Left renal cortex interstitium (tissue), 4 donors: ENCODE results near the gene ICAM5. TPM values are rescaled to one million over a fixed set of nuclear protein-coding genes. Genes with fewer than 3 reads are reported as not detected.

ENCODE experiments used
- DNase-seq, 4 donors: peaks; one replicate each; pipeline ENCODE4 v3.0.0-alpha.2; 2013; ENCODE audit warnings: low read depth in 4 of 4, low spot score in 2 of 4, missing footprints in 1 of 4
- polyA plus RNA-seq, 4 donors: library from polyadenylated mRNA; unstranded; fragments of 120-200 nt; gene quantifications; one replicate each; pipeline ENCODE4 v1.2.1, GENCODE V29; 2013; ENCODE audit not compliant: insufficient read length in 4 of 4

ICAM5 gene
- polyA plus RNA-seq, 4 donors: 0.11 to 0.32 (median 0.23) TPM

GRCh38 chr19:10317045-10317856 is 27.5 kb downstream of the ICAM5 start:
- DNase-seq: no peak

- no peak for DNase-seq
Measured at GRCh38 chr19:10317857-10318462, 28.2 kb downstream of the ICAM5 start.

- DNase-seq: no peak
Measured at GRCh38 chr19:10318807-10319682, 29.3 kb downstream of the ICAM5 start.

- DNase-seq: no peak
Measured at GRCh38 chr19:10320602-10321416, 31.1 kb downstream of the ICAM5 start.

GRCh38 chr19:10321417-10321797 is 31.7 kb downstream of the ICAM5 start:
- DNase-seq: no peak

GRCh38 chr19:10321874-10322835 is 32.4 kb downstream of the ICAM5 start:
- no peak for DNase-seq

- no peak for DNase-seq
Measured at GRCh38 chr19:10325732-10326131, 36.0 kb downstream of the ICAM5 start.

- no peak for DNase-seq
Measured at GRCh38 chr19:10327793-10328192, 38.0 kb downstream of the ICAM5 start.

GRCh38 chr19:10328558-10329429 is 39.0 kb downstream of the ICAM5 start:
- no peak for DNase-seq

- no peak for DNase-seq
Measured at GRCh38 chr19:10329555-10329954, 39.8 kb downstream of the ICAM5 start.

GRCh38 chr19:10332158-10332964 is 42.6 kb downstream of the ICAM5 start:
- DNase-seq: peak in 1 of 4 donors; percentile 3

GRCh38 chr19:10332965-10333757 is 43.4 kb downstream of the ICAM5 start, which contains the start of gene RAVER1:
TSS of gene RAVER1 (minus strand) at chr19:10333529. CDS start at chr19:10333507, 22 bp downstream.
- peak; percentile 86 to 95 (median 90) for DNase-seq

GRCh38 chr19:10333758-10334587 is 44.2 kb downstream of the ICAM5 start:
- DNase-seq: peak in 1 of 4 donors; percentile 55

GRCh38 chr19:10334588-10335351 is 45.0 kb downstream of the ICAM5 start:
- DNase-seq: peak in 2 of 4 donors; percentile 39 to 78
